GM18507 (cell line): ENCODE data around the gene CENPVL3.
"Not testable (repeated sequence)": the region's sequence is repeated elsewhere in the genome, so short reads cannot be mapped to it uniquely, and the experiment has no call there.

Experiments used
- DNase-seq: peaks from one replicate; pipeline ENCODE4 v3.0.0; 2011; ENCODE audit warnings: low read depth; ENCODE audit not compliant: insufficient read length; ENCODE audit errors: extremely low spot score
- FAIRE-seq: peaks from 2 replicates; lab custom pipeline; 2011; peaks lifted over from hg19 to GRCh38; lab: Jason Lieb, UNC

The CENPVL3 gene

GRCh38 chrX:51618241-51619155 lies at the start of gene CENPVL3:
Gene CENPVL3, minus strand, starts transcription at chrX:51618912. Its CDS starts 39 bp downstream, at chrX:51618873.
- DNase-seq, FAIRE-seq: not testable (repeated sequence)

- no peak for FAIRE-seq
- no peak for DNase-seq
These were observed 47.3 kb upstream of the CENPVL3 start for GRCh38 chrX:51665981-51666380.

- FAIRE-seq (peak; percentile 5), DNase-seq (no peak)
These were observed 24.7 kb upstream of the CENPVL3 start for GRCh38 chrX:51643377-51643776.

- no peak for DNase-seq
- FAIRE-seq, result peak; percentile 67
These were observed 22.8 kb upstream of the CENPVL3 start for GRCh38 chrX:51641421-51642021.

- FAIRE-seq, DNase-seq: not testable (repeated sequence)
These were observed 17.8 kb upstream of the CENPVL3 start for GRCh38 chrX:51636511-51636910.

- peak; percentile 45 for FAIRE-seq
- peak; percentile 0 for DNase-seq
These were observed 4.2 kb downstream of the CENPVL3 start for GRCh38 chrX:51614353-51615012.

GRCh38 chrX:51608766-51609165 lies 9.9 kb downstream of the CENPVL3 start:
- FAIRE-seq, result no peak
- no peak for DNase-seq

GRCh38 chrX:51608126-51608525 lies 10.6 kb downstream of the CENPVL3 start:
- no peak for FAIRE-seq
- DNase-seq, result no peak

GRCh38 chrX:51606446-51606845 lies 12.3 kb downstream of the CENPVL3 start:
- FAIRE-seq (no peak), DNase-seq (no peak)

- FAIRE-seq (no peak), DNase-seq (no peak)
These were observed 19.8 kb downstream of the CENPVL3 start for GRCh38 chrX:51598899-51599298.

- FAIRE-seq (no peak), DNase-seq (no peak)
These were observed 46.8 kb downstream of the CENPVL3 start for GRCh38 chrX:51571874-51572273.

GRCh38 chrX:51569561-51569960 lies 49.2 kb downstream of the CENPVL3 start:
- DNase-seq, result no peak
- no peak for FAIRE-seq

GRCh38 chrX:51568586-51568985 lies 50.1 kb downstream of the CENPVL3 start:
- no peak for FAIRE-seq
- no peak for DNase-seq
